Measurements from ENCODE around the gene ALDH7A1.
"Not testable (repeated sequence)": the region's sequence is repeated elsewhere in the genome, so short reads cannot be mapped to it uniquely, and the experiment has no call there.

Gene ALDH7A1

GRCh38 chr5:126527892-126528291 lies 67.1 kb downstream of the ALDH7A1 start:
- Histone ChIP-seq H3K36me3 (ENCODE audit: insufficient read depth, low read length) (no peaks in the 10 kb centered on the region), H3K27me3 (ENCODE audit: control insufficient read depth in 1 of 2, insufficient read depth in 2 of 2, low read length in 2 of 2) (no peaks in the 10 kb centered on the region), H3K27ac (ENCODE audit: low read depth, low read length) (no peak overlapping the region), H3K4me1 (ENCODE audit: insufficient read depth, low read length) (peaks cover 27% of the 10 kb centered on the region), H3K4me3 (ENCODE audit: low read depth in 1 of 2, low read length in 2 of 2) (no peak overlapping the region), H3K9me3 (ENCODE audit: low read length) (no peaks in the 10 kb centered on the region), H3K9ac (ENCODE audit: low read length) (no peak overlapping the region)

- H3K27me3 ChIP-seq (ENCODE audit: control insufficient read depth in 1 of 2, insufficient read depth in 2 of 2, low read length in 2 of 2), result no peaks in the 10 kb centered on the region
- no peak overlapping the region for H3K9ac ChIP-seq (ENCODE audit: low read length)
- H3K36me3 ChIP-seq (ENCODE audit: insufficient read depth, low read length), result no peaks in the 10 kb centered on the region
- peaks cover 25% of the 10 kb centered on the region for H3K4me1 ChIP-seq (ENCODE audit: insufficient read depth, low read length)
- no peak overlapping the region for H3K27ac ChIP-seq (ENCODE audit: low read depth, low read length)
- no peaks in the 10 kb centered on the region for H3K9me3 ChIP-seq (ENCODE audit: low read length)
- no peak overlapping the region for H3K4me3 ChIP-seq (ENCODE audit: low read depth in 1 of 2, low read length in 2 of 2)
These were observed 67.9 kb downstream of the ALDH7A1 start for GRCh38 chr5:126527158-126527557.

- H3K27ac ChIP-seq (ENCODE audit: low read depth, low read length), result no peak overlapping the region
- no peaks in the 10 kb centered on the region for H3K36me3 ChIP-seq (ENCODE audit: insufficient read depth, low read length)
- H3K4me3 ChIP-seq (ENCODE audit: low read depth in 1 of 2, low read length in 2 of 2), result no peak overlapping the region
- H3K9ac ChIP-seq (ENCODE audit: low read length), result no peak overlapping the region
- H3K27me3 ChIP-seq (ENCODE audit: control insufficient read depth in 1 of 2, insufficient read depth in 2 of 2, low read length in 2 of 2), result no peaks in the 10 kb centered on the region
- peaks cover 23% of the 10 kb centered on the region for H3K4me1 ChIP-seq (ENCODE audit: insufficient read depth, low read length)
- no peaks in the 10 kb centered on the region for H3K9me3 ChIP-seq (ENCODE audit: low read length)
These were observed 68.5 kb downstream of the ALDH7A1 start for GRCh38 chr5:126526493-126526892.

GRCh38 chr5:126525630-126526245 lies 69.3 kb downstream of the ALDH7A1 start:
- Histone ChIP-seq H3K27ac (ENCODE audit: low read depth, low read length) (no peak overlapping the region), H3K27me3 (ENCODE audit: control insufficient read depth in 1 of 2, insufficient read depth in 2 of 2, low read length in 2 of 2) (no peaks in the 10 kb centered on the region), H3K9me3 (ENCODE audit: low read length) (no peaks in the 10 kb centered on the region), H3K9ac (ENCODE audit: low read length) (no peak overlapping the region), H3K36me3 (ENCODE audit: insufficient read depth, low read length) (no peaks in the 10 kb centered on the region), H3K4me3 (ENCODE audit: low read depth in 1 of 2, low read length in 2 of 2) (no peak overlapping the region), H3K4me1 (ENCODE audit: insufficient read depth, low read length) (peaks cover 23% of the 10 kb centered on the region)

GRCh38 chr5:126523818-126524510 lies 71.1 kb downstream of the ALDH7A1 start:
- peaks cover 38% of the 10 kb centered on the region for H3K4me1 ChIP-seq (ENCODE audit: insufficient read depth, low read length)
- H3K36me3 ChIP-seq (ENCODE audit: insufficient read depth, low read length), result no peaks in the 10 kb centered on the region
- H3K27ac ChIP-seq (ENCODE audit: low read depth, low read length), result no peak overlapping the region
- no peak overlapping the region for H3K4me3 ChIP-seq (ENCODE audit: low read depth in 1 of 2, low read length in 2 of 2)
- H3K27me3 ChIP-seq (ENCODE audit: control insufficient read depth in 1 of 2, insufficient read depth in 2 of 2, low read length in 2 of 2), result no peaks in the 10 kb centered on the region
- H3K9me3 ChIP-seq (ENCODE audit: low read length), result no peaks in the 10 kb centered on the region
- no peak overlapping the region for H3K9ac ChIP-seq (ENCODE audit: low read length)

GRCh38 chr5:126521130-126521529 lies 73.9 kb downstream of the ALDH7A1 start:
- H3K4me3 ChIP-seq (ENCODE audit: low read depth in 1 of 2, low read length in 2 of 2), result no peak overlapping the region
- H3K9ac ChIP-seq (ENCODE audit: low read length), result no peak overlapping the region
- H3K9me3 ChIP-seq (ENCODE audit: low read length), result no peaks in the 10 kb centered on the region
- no peak overlapping the region for H3K27ac ChIP-seq (ENCODE audit: low read depth, low read length)
- H3K4me1 ChIP-seq (ENCODE audit: insufficient read depth, low read length), result peaks cover 43% of the 10 kb centered on the region
- no peaks in the 10 kb centered on the region for H3K36me3 ChIP-seq (ENCODE audit: insufficient read depth, low read length)
- no peaks in the 10 kb centered on the region for H3K27me3 ChIP-seq (ENCODE audit: control insufficient read depth in 1 of 2, insufficient read depth in 2 of 2, low read length in 2 of 2)

GRCh38 chr5:126520593-126520953 lies 74.4 kb downstream of the ALDH7A1 start:
- Histone ChIP-seq H3K9me3 (ENCODE audit: low read length) (no peaks in the 10 kb centered on the region), H3K4me3 (ENCODE audit: low read depth in 1 of 2, low read length in 2 of 2) (no peak overlapping the region), H3K27ac (ENCODE audit: low read depth, low read length) (peak overlapping the region; percentile 25), H3K36me3 (ENCODE audit: insufficient read depth, low read length) (no peaks in the 10 kb centered on the region), H3K27me3 (ENCODE audit: control insufficient read depth in 1 of 2, insufficient read depth in 2 of 2, low read length in 2 of 2) (no peaks in the 10 kb centered on the region), H3K4me1 (ENCODE audit: insufficient read depth, low read length) (peaks cover 46% of the 10 kb centered on the region), H3K9ac (ENCODE audit: low read length) (no peak overlapping the region)

GRCh38 chr5:126519637-126520592 lies 75.1 kb downstream of the ALDH7A1 start:
- H3K4me3 ChIP-seq (ENCODE audit: low read depth in 1 of 2, low read length in 2 of 2), result peak overlapping the region in 1 of 2 donors; percentile 53
- no peaks in the 10 kb centered on the region for H3K36me3 ChIP-seq (ENCODE audit: insufficient read depth, low read length)
- H3K4me1 ChIP-seq (ENCODE audit: insufficient read depth, low read length), result peaks cover 45% of the 10 kb centered on the region
- H3K9me3 ChIP-seq (ENCODE audit: low read length), result no peaks in the 10 kb centered on the region
- peak overlapping the region; percentile 25 for H3K27ac ChIP-seq (ENCODE audit: low read depth, low read length)
- H3K27me3 ChIP-seq (ENCODE audit: control insufficient read depth in 1 of 2, insufficient read depth in 2 of 2, low read length in 2 of 2), result no peaks in the 10 kb centered on the region
- H3K9ac ChIP-seq (ENCODE audit: low read length), result no peak overlapping the region

- H3K9me3 ChIP-seq (ENCODE audit: low read length); H3K9ac ChIP-seq (ENCODE audit: low read length); H3K36me3 ChIP-seq (ENCODE audit: insufficient read depth, low read length); H3K4me3 ChIP-seq (ENCODE audit: low read depth in 1 of 2, low read length in 2 of 2); H3K27me3 ChIP-seq (ENCODE audit: control insufficient read depth in 1 of 2, insufficient read depth in 2 of 2, low read length in 2 of 2): not testable (repeated sequence)
- Histone ChIP-seq H3K27ac (ENCODE audit: low read depth, low read length) (peak overlapping the region; percentile 25), H3K4me1 (ENCODE audit: insufficient read depth, low read length) (peaks cover 43% of the 10 kb centered on the region)
These were observed 75.8 kb downstream of the ALDH7A1 start for GRCh38 chr5:126519223-126519622.

- no peak overlapping the region for H3K27ac ChIP-seq (ENCODE audit: low read depth, low read length)
- peaks cover 38% of the 10 kb centered on the region for H3K4me1 ChIP-seq (ENCODE audit: insufficient read depth, low read length)
These were observed 78.2 kb downstream of the ALDH7A1 start for GRCh38 chr5:126516852-126517251.

GRCh38 chr5:126516133-126516532 lies 78.9 kb downstream of the ALDH7A1 start:
- no peak overlapping the region for H3K4me3 ChIP-seq (ENCODE audit: low read depth in 1 of 2, low read length in 2 of 2)
- peaks cover 31% of the 10 kb centered on the region for H3K4me1 ChIP-seq (ENCODE audit: insufficient read depth, low read length)
- no peaks in the 10 kb centered on the region for H3K27me3 ChIP-seq (ENCODE audit: control insufficient read depth in 1 of 2, insufficient read depth in 2 of 2, low read length in 2 of 2)
- no peak overlapping the region for H3K27ac ChIP-seq (ENCODE audit: low read depth, low read length)
- no peak overlapping the region for H3K9ac ChIP-seq (ENCODE audit: low read length)
- H3K9me3 ChIP-seq (ENCODE audit: low read length), result no peaks in the 10 kb centered on the region
- no peaks in the 10 kb centered on the region for H3K36me3 ChIP-seq (ENCODE audit: insufficient read depth, low read length)

More at GRCh38 chr5:126516852-126517251, 78.2 kb downstream of the ALDH7A1 start:
- Histone ChIP-seq H3K27me3 (ENCODE audit: control insufficient read depth in 1 of 2, insufficient read depth in 2 of 2, low read length in 2 of 2) (no peaks in the 10 kb centered on the region), H3K9me3 (ENCODE audit: low read length) (no peaks in the 10 kb centered on the region), H3K36me3 (ENCODE audit: insufficient read depth, low read length) (no peaks in the 10 kb centered on the region), H3K4me3 (ENCODE audit: low read depth in 1 of 2, low read length in 2 of 2) (no peak overlapping the region), H3K9ac (ENCODE audit: low read length) (no peak overlapping the region)

Data from muscle layer of colon (tissue), 2 donors.